Activated T-cell treated with anti-CD3 and anti-CD28 coated beads, Interleukin-2, amount 50 U/mL, for 72 hours (primary cell): ENCODE results near the gene MYH3. TPM values are rescaled to one million over a fixed set of nuclear protein-coding genes. Genes with fewer than 3 reads are reported as not detected.

Experiments used
- ATAC-seq, 2 donors: fragments of 150-1000 bp; cut with Tn5 transposase; replicated peaks in 1 of 2; 2 replicates each; pipeline ENCODE4 v1.10.0; 2021; ENCODE audit warnings: moderate library complexity in 2 of 2, mild to moderate bottlenecking in 1 of 2
- DNase-seq, 2 donors: peaks; one replicate each; pipeline ENCODE4 v3.0.0; 2021 to 2022; ENCODE audit warnings: mixed read lengths in 1 of 2
- H3K27ac Mint-ChIP-seq: one replicate; pipeline ENCODE4 v1.8.0; 2022; ENCODE audit warnings: mild to moderate bottlenecking, moderate library complexity, mixed read lengths
- H3K27me3 Mint-ChIP-seq: one replicate; pipeline ENCODE4 v1.8.0; 2022; ENCODE audit warnings: low read depth, mixed read lengths
- H3K36me3 Mint-ChIP-seq, 2 donors: one replicate each; pipeline ENCODE4 v1.8.0; 2022; ENCODE audit warnings: mixed read lengths in 2 of 2, mild to moderate bottlenecking in 1 of 2; ENCODE audit not compliant: insufficient read depth in 2 of 2
- H3K4me1 Mint-ChIP-seq: one replicate; pipeline ENCODE4 v1.8.0; 2022; ENCODE audit warnings: low read depth, mixed read lengths
- H3K4me3 Mint-ChIP-seq, 2 donors: one replicate each; pipeline ENCODE4 v1.8.0; 2022; ENCODE audit warnings: mild to moderate bottlenecking in 2 of 2, mixed read lengths in 2 of 2, moderate library complexity in 2 of 2
- H3K9me3 Mint-ChIP-seq, 2 donors: one replicate each; pipeline ENCODE4 v1.8.0; 2022; ENCODE audit warnings: mixed read lengths in 2 of 2
- total RNA-seq, 2 donors: library from RNA; stranded (reverse); gene quantifications; one replicate each; pipeline ENCODE4 v1.2.3, GENCODE V29; 2022

The MYH3 gene
- total RNA-seq, 2 donors from 2014 or later = 4.6 to 5.4 TPM

DNA sequence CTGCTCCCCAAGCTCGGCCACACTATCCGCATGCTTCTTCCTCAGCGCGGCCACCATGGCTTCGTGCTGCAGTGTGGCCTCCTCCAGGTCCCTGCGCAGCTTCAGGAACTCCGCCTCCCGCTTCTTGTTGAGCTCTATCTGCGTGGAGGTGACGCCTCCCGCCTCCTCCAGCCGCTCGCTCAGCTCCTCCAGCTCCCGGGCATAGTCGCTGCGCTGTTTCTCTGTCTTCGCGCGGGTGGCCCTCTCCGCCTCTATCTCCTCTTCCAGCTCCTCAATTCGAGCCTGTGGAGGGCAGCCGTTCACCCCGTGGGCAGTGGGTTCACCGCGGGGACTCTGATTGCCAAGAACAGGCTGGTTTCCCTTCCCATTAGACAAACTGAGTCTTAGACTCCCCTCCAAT lies 19.0 kb downstream of the MYH3 start:
- Mint-ChIP-seq H3K4me1 (no peaks in the 10 kb centered on the region), H3K4me3 (no peak overlapping the region), H3K36me3 (peaks cover 0 to 9% of the 10 kb centered on the region in 2 donors), H3K27me3 (no peaks in the 10 kb centered on the region), H3K9me3 (no peaks in the 10 kb centered on the region), H3K27ac (no peak overlapping the region)
- no peak for DNase-seq
- ATAC-seq = no peak

DNA sequence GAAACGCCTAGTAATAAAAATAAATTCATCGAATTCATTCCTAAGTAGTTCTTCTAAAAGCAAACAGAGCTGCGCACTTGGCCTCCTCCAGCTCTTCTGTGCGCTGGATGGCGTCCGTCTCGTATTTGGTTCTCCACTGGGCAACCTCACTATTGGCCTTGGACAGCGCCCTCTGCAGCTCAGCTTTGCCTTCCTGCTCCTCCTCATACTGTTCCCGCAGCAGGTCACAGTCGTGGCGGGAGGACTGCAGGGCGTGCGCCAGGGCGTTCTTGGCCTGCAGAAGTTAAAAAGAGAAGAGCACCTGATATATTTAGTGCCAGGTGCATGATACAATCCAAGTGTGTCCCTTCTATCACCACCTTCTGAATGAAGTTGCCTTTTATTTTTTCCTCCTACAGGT lies 21.8 kb downstream of the MYH3 start:
- Mint-ChIP-seq H3K4me3 (no peak overlapping the region), H3K4me1 (no peaks in the 10 kb centered on the region), H3K27ac (no peak overlapping the region), H3K27me3 (no peaks in the 10 kb centered on the region), H3K9me3 (no peaks in the 10 kb centered on the region), H3K36me3 (peaks cover 0 to 11% of the 10 kb centered on the region in 2 donors)
- ATAC-seq = no peak
- DNase-seq = no peak

DNA sequence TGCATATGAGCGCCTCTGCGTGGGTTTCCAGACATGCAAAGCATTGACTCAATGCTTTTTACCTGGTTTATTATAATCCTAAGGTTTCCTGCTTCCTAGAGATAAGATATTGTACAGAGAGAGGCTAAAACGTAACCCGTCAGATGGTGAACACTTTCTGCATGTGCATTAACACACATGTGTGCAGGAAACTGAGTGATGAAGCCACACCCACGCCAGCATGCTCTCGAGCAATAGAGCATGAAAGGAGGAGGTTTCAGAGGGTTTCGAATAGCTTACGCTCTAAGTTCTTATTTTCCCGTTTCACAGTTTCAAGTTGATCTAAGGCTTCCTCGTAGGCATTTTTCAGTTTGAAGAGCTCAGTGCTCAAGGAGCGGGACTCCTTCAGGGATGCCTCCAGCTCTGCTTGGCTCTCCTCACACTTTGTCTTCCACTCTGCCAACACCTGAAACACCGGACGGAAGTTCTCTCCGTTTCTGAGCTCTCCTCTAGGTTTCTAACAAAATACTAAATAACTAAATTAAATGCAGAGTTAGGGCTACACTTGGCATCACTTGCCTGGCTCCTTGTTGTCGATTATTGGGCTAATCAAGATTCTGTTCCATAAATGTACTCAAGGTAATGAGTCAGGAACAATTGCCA lies 23.2 kb downstream of the MYH3 start:
- peak overlapping the region; percentile 27 for H3K27ac Mint-ChIP-seq
- DNase-seq = no peak
- no peaks in the 10 kb centered on the region for H3K27me3 Mint-ChIP-seq
- H3K36me3 Mint-ChIP-seq = peaks cover 5 to 8% of the 10 kb centered on the region in 2 donors
- H3K4me1 Mint-ChIP-seq = no peaks in the 10 kb centered on the region
- peak in 1 of 2 donors; percentile 48 for ATAC-seq
- H3K4me3 Mint-ChIP-seq = no peak overlapping the region
- no peaks in the 10 kb centered on the region for H3K9me3 Mint-ChIP-seq

DNA sequence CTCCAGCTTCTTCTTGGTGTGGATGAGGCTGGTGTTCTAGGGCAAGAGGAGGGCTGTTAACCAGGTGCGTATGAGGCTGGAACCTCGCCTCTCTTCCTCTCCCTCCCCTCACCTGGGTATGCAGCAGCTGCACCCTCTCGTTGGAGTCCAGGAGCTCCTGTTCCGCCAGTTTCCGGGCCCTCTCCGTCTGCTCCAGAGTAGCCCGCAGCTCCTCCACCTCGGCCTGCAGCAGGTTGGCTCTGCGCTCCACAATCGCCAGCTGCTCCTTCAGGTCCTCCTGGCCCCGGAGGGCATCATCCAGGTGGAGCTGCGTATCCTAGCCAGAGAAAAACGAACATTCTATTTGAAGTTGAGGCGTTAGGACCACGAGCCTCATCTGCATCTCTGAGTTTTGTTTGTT lies 25.4 kb downstream of the MYH3 start:
- H3K36me3 Mint-ChIP-seq = peaks cover 4 to 5% of the 10 kb centered on the region in 2 donors
- ATAC-seq (no peak), DNase-seq (no peak)
- H3K27me3 Mint-ChIP-seq = no peaks in the 10 kb centered on the region
- no peak overlapping the region for H3K27ac Mint-ChIP-seq
- H3K9me3 Mint-ChIP-seq = no peaks in the 10 kb centered on the region
- no peaks in the 10 kb centered on the region for H3K4me1 Mint-ChIP-seq
- H3K4me3 Mint-ChIP-seq = no peak overlapping the region

DNA sequence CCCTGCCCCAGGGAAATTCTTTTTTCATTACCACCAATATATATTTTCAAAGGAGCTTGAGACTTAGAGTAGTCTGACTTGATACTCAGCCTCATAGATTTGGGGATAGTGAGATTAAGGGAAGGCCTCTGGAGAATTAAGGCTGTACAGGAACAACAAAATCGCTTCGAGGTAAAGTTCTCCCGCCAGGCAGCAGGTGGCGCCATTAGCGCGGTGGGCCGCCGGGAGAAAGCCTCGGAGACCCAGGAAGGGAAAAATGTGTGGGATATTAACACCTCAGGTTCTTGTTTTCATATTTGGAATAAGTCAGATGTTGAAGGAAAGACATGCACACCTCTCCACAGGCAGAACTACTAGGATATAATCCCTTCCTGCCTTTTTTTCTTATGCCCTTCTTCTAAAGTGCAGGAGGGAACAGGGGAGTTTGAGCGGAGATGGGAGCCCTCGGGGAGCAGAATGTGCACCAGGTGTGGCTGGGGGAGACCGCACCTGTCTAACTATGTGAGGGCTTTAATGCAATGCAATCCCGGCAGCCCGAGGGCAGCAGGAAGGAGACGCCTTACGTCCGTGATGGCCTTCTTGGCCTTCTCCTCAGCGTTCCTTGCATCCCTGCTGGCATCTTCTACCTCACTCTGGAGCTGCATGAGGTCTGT lies 25.9 kb downstream of the MYH3 start:
- H3K27ac Mint-ChIP-seq = no peak overlapping the region
- H3K4me3 Mint-ChIP-seq = no peak overlapping the region
- DNase-seq = peak; percentile 23 to 32
- no peak for ATAC-seq
- H3K9me3 Mint-ChIP-seq = no peaks in the 10 kb centered on the region
- H3K4me1 Mint-ChIP-seq = no peaks in the 10 kb centered on the region
- H3K27me3 Mint-ChIP-seq = no peaks in the 10 kb centered on the region
- peaks cover 4 to 5% of the 10 kb centered on the region in 2 donors for H3K36me3 Mint-ChIP-seq

GRCh38 chr17:10629706-10630105 lies 27.4 kb downstream of the MYH3 start:
- DNase-seq = no peak
- Mint-ChIP-seq H3K4me3 (no peak overlapping the region), H3K27me3 (no peaks in the 10 kb centered on the region), H3K27ac (no peak overlapping the region), H3K4me1 (no peaks in the 10 kb centered on the region), H3K9me3 (no peaks in the 10 kb centered on the region), H3K36me3 (peaks cover 2 to 5% of the 10 kb centered on the region in 2 donors)
- no peak for ATAC-seq

DNA sequence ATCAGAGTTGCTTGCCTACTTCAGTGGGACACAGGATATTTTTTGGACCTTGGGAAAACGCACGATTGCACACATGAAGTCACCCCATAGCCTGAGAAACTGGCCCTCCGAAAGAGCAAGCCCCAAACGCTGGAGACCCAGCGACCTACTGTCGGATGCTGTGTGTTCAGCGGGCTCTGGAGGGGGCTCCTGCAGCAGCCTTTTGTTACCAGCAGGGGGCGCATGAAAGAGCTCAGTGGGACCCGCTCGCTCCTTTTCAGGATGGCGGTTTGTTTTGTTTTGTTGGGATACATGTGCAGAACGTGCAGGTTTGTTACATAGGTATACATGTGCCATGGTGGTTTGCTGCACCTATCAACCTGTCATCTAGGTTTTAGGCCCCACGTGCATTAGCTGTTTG lies 28.4 kb downstream of the MYH3 start:
- ATAC-seq (no peak), DNase-seq (peak in 1 of 2 donors; percentile 6)
- Mint-ChIP-seq H3K36me3 (peaks cover 2 to 5% of the 10 kb centered on the region in 2 donors), H3K27ac (no peak overlapping the region), H3K27me3 (no peaks in the 10 kb centered on the region), H3K4me1 (no peaks in the 10 kb centered on the region), H3K9me3 (no peaks in the 10 kb centered on the region), H3K4me3 (no peak overlapping the region)

DNA sequence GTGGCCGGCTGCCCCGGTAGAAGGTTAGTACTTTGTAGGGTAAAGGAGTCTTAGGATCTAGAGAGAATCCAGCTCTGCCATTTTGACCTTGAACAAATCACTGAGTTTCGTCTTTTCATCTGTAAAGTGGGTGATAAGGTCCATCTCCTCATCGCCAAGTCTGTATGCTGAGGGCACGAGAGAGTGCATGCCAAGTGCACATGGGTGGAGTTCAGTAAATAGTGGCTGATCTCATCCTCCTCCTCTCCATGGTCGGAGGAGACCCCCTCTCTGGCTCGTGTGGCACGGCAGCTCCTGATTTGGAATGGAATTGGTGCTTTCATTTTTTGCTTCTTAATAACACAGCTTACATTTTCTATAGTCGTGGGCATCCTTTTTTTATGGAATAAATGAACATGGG lies 30.7 kb downstream of the MYH3 start:
- Mint-ChIP-seq H3K27me3 (no peaks in the 10 kb centered on the region), H3K4me3 (no peak overlapping the region), H3K4me1 (no peaks in the 10 kb centered on the region), H3K36me3 (peaks cover 0 to 5% of the 10 kb centered on the region in 2 donors), H3K27ac (no peak overlapping the region), H3K9me3 (no peaks in the 10 kb centered on the region)
- no peak for ATAC-seq
- no peak for DNase-seq

DNA sequence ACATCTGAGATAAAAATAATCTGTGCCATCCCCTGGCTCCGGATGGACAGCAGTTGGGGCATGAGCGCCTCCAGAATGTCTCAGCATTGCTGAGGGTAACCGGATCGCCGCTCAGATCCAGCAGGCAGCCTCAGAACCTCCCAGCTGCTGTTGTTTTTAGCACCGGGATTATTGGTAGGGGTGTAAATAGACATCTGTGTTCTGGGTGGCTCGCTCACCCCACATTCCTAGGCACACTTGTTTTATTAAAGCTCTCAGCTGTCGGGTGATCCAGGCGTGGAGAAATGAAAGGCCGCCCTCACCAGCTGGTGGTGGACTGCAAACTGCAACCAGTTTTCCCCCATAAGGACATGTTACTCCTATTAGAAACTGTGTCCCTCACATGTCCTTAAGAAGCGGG lies 32.1 kb downstream of the MYH3 start:
- ATAC-seq = no peak
- peaks cover 0 to 3% of the 10 kb centered on the region in 2 donors for H3K36me3 Mint-ChIP-seq
- no peak overlapping the region for H3K4me3 Mint-ChIP-seq
- no peaks in the 10 kb centered on the region for H3K27me3 Mint-ChIP-seq
- H3K9me3 Mint-ChIP-seq = no peaks in the 10 kb centered on the region
- no peak for DNase-seq
- H3K27ac Mint-ChIP-seq = no peak overlapping the region
- H3K4me1 Mint-ChIP-seq = no peaks in the 10 kb centered on the region

GRCh38 chr17:10623737-10624338 lies 33.3 kb downstream of the MYH3 start:
- no peak for DNase-seq
- no peaks in the 10 kb centered on the region for H3K9me3 Mint-ChIP-seq
- no peak overlapping the region for H3K4me3 Mint-ChIP-seq
- no peak overlapping the region for H3K27ac Mint-ChIP-seq
- no peaks in the 10 kb centered on the region for H3K4me1 Mint-ChIP-seq
- no peaks in the 10 kb centered on the region for H3K27me3 Mint-ChIP-seq
- no peaks in the 10 kb centered on the region for H3K36me3 Mint-ChIP-seq
- ATAC-seq = no peak

DNA sequence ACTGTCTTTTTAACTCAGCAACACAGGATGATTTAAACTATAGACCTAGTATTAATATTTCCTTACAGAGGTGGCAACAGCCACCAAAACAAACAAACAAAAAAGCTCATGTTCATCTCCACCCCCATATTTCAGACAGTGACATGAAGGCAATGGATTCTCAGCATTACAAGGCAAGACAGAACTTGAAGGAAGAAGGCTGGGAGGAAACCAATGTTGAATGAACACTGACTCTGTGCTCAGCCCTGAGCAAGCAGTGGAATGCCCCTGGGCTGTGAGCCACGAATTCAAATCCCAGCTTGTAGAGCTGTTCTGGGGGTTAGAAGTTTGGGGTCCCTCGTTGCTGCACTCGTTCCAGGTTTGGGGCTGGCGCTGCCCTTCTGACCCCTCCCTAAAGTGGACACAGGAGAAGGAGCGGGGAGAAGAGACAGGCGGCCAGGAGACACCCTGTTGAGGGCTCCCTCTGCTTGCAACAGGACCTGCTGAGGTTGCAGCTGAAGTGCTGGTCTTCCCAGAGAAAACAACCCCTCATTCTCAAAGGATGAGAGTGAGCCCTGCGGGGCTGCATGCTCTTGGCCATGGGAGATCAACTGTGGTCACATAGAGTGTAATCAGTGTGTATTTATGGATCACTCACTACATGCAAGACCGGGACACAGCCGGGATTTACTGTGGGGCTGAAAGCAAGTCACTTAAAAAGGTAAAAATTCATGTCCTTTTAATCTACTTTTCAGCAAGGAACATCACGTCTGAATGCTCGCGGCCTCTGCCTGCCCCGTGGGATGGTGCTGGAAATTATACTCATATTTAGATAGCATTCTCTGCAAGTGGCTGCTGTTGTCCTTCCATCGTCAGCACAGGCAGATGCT lies 34.3 kb downstream of the MYH3 start:
- Mint-ChIP-seq H3K4me1 (no peaks in the 10 kb centered on the region), H3K36me3 (no peaks in the 10 kb centered on the region), H3K27ac (no peak overlapping the region), H3K27me3 (no peaks in the 10 kb centered on the region), H3K4me3 (no peak overlapping the region), H3K9me3 (no peaks in the 10 kb centered on the region)
- no peak for DNase-seq
- ATAC-seq = no peak

DNA sequence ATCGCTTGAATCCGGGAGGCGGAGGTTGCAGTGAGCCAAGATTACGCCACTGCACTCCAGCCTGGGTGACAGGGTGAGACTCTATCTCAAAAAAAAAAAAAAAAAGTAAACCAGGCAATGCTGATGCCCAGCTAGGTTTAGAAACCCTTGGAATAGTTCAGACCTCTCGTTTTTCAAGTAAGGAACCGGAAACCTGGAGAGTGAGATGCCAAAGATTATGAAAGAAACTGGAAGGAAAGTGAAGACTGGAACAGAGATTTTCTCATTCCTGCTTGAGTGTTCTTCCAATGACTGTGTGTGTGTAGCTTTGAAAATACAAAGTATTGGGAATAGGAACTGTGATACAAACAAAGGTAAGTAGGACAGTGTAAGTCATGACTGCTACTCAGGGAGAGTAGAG lies 35.7 kb downstream of the MYH3 start:
- Mint-ChIP-seq H3K4me1 (no peaks in the 10 kb centered on the region), H3K36me3 (no peaks in the 10 kb centered on the region), H3K27ac (no peak overlapping the region), H3K27me3 (no peaks in the 10 kb centered on the region), H3K9me3 (no peaks in the 10 kb centered on the region), H3K4me3 (no peak overlapping the region)
- ATAC-seq (no peak), DNase-seq (no peak)

DNA sequence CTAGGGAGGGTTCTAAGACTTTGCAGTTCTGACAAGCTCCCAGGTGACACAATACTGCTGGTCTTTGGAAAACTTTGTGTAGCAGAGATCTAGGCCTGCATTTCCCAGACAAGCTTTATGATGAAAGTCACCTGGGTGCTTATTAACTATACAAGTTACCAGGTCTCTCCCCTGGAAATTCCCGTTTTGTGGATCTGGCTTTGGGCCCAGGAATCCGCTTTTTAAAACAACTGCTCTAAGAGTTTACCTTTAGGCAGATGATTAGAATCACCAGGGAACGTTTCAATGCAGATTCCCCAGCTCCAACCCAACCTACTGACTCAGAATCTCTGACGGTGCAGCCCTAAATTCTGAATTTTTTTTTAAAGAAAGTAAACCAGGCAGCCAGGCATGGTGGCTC lies 36.3 kb downstream of the MYH3 start:
- no peaks in the 10 kb centered on the region for H3K9me3 Mint-ChIP-seq
- H3K36me3 Mint-ChIP-seq = no peaks in the 10 kb centered on the region
- no peak overlapping the region for H3K27ac Mint-ChIP-seq
- DNase-seq (no peak), ATAC-seq (no peak)
- H3K4me3 Mint-ChIP-seq = no peak overlapping the region
- no peaks in the 10 kb centered on the region for H3K4me1 Mint-ChIP-seq
- H3K27me3 Mint-ChIP-seq = no peaks in the 10 kb centered on the region
